ENCODE results near the gene IL21R. TPM values are rescaled to one million over a fixed set of nuclear protein-coding genes. Genes with fewer than 3 reads are reported as not detected.
A peak's percentile ranks its signal among the peaks of the same experiment; 100 is the strongest.

IL21R gene
- total RNA-seq, 2 experiments from 2014 or later, result 34.5 to 34.8 TPM

DNA sequence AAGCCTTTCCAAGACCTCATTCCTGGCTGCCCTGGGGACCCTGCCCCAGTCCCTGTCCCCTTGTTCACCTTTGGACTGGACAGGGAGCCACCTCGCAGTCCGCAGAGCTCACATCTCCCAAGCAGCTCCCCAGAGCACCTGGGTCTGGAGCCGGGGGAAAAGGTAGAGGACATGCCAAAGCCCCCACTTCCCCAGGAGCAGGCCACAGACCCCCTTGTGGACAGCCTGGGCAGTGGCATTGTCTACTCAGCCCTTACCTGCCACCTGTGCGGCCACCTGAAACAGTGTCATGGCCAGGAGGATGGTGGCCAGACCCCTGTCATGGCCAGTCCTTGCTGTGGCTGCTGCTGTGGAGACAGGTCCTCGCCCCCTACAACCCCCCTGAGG is 38.7 kb upstream of the IL21R start:
- DNase-seq (no peak), ATAC-seq (ENCODE audit: poor library complexity) (no peak)
- peaks cover 0 to 5% of the 10 kb centered on the region in 2 experiments for H3K9me3 ChIP-seq (ENCODE audit: control insufficient read depth in 1 of 2, insufficient read depth in 1 of 2, low read length in 2 of 2)
- H3K4me3 ChIP-seq (ENCODE audit: low read length), result no peak overlapping the region
- Mint-ChIP-seq H3K27ac (peak overlapping the region; percentile 5), H3K27me3 (no peaks in the 10 kb centered on the region), H3K4me1 (ENCODE audit: low read depth) (peaks cover 50% of the 10 kb centered on the region), H3K36me3 (ENCODE audit: low read depth) (peaks cover 59% of the 10 kb centered on the region), H3K9me3 (no peaks in the 10 kb centered on the region), H3K4me3 (no peak overlapping the region)
- no peaks in the 10 kb centered on the region for H3K27me3 ChIP-seq (ENCODE audit: control insufficient read depth in 1 of 2, insufficient read depth in 2 of 2, low read length in 2 of 2)
- no peak overlapping the region for H3K27ac ChIP-seq (ENCODE audit: low read depth in 1 of 2, low read length in 2 of 2)
- peaks cover 38% of the 10 kb centered on the region for H3K4me1 ChIP-seq (ENCODE audit: insufficient read depth, low read length)
- CTCF ChIA-PET, result no interaction called here
- TF ChIP-seq, protein P1, sequence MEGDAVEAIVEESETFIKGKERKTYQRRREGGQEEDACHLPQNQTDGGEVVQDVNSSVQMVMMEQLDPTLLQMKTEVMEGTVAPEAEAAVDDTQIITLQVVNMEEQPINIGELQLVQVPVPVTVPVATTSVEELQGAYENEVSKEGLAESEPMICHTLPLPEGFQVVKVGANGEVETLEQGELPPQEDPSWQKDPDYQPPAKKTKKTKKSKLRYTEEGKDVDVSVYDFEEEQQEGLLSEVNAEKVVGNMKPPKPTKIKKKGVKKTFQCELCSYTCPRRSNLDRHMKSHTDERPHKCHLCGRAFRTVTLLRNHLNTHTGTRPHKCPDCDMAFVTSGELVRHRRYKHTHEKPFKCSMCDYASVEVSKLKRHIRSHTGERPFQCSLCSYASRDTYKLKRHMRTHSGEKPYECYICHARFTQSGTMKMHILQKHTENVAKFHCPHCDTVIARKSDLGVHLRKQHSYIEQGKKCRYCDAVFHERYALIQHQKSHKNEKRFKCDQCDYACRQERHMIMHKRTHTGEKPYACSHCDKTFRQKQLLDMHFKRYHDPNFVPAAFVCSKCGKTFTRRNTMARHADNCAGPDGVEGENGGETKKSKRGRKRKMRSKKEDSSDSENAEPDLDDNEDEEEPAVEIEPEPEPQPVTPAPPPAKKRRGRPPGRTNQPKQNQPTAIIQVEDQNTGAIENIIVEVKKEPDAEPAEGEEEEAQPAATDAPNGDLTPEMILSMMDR (IDR thresholded peaks at IDR 0.05), result no peak
- POLR2A ChIA-PET, result no interaction called here
- H3K36me3 ChIP-seq (ENCODE audit: insufficient read depth, low read length), result peaks cover 54% of the 10 kb centered on the region
- intact Hi-C loops (cut with DNase I, micrococcal nuclease), result no loop called here

GRCh38 chr16:27363797-27364196 is 38.2 kb upstream of the IL21R start:
- Histone ChIP-seq H3K9me3 (ENCODE audit: control insufficient read depth in 1 of 2, insufficient read depth in 1 of 2, low read length in 2 of 2) (peaks cover 0 to 5% of the 10 kb centered on the region in 2 experiments), H3K27ac (ENCODE audit: low read depth in 1 of 2, low read length in 2 of 2) (no peak overlapping the region), H3K27me3 (ENCODE audit: control insufficient read depth in 1 of 2, insufficient read depth in 2 of 2, low read length in 2 of 2) (no peaks in the 10 kb centered on the region), H3K4me1 (ENCODE audit: insufficient read depth, low read length) (peaks cover 44% of the 10 kb centered on the region), H3K4me3 (ENCODE audit: low read length) (no peak overlapping the region), H3K36me3 (ENCODE audit: insufficient read depth, low read length) (peaks cover 49% of the 10 kb centered on the region)
- peaks cover 54% of the 10 kb centered on the region for H3K4me1 Mint-ChIP-seq (ENCODE audit: low read depth)
- no peak overlapping the region for H3K4me3 Mint-ChIP-seq
- peak overlapping the region; percentile 99 for H3K27ac Mint-ChIP-seq
- TF ChIP-seq, protein P1 (IDR thresholded peaks at IDR 0.05), result no peak
- no peaks in the 10 kb centered on the region for H3K9me3 Mint-ChIP-seq
- peaks cover 54% of the 10 kb centered on the region for H3K36me3 Mint-ChIP-seq (ENCODE audit: low read depth)
- DNase-seq, result no peak
- ChIA-PET CTCF (no interaction called here), POLR2A (interaction anchor here (1.0 kb wide), 1 partner anchor 129 kb away, joined by 3 read pairs; no protein-coding TSS in a partner anchor)
- intact Hi-C loops (cut with DNase I, micrococcal nuclease), result no loop called here
- no peaks in the 10 kb centered on the region for H3K27me3 Mint-ChIP-seq
- ATAC-seq (ENCODE audit: poor library complexity), result no peak

DNA sequence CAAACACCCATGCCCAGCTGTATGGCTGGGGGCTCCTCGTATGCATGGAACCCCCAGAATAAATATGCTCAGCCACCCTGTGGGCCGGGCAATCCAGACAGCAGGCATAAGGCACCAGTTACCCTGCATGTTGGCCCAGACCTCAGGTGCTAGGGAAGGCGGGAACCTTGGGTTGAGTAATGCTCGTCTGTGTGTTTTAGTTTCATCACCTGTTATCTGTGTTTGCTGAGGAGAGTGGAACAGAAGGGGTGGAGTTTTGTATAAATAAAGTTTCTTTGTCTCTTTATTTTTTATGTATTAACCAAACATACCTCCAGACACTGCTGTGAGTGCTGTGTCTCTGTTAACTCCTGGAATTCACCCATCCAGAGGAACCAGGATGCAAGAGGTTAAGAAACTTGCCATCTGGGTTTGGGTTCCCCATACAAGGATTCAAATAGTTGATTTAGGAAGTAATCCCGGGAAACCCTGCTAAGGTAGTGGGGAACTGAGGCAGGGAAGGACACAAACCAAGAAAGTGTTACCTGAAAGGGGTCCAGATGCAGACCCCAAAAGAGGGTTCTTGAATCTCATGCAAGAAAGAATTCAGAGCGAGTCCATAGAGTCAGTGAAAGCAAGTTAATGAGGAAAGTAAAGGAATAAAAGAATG is 37.4 kb upstream of the IL21R start:
- Histone ChIP-seq H3K27me3 (ENCODE audit: control insufficient read depth in 1 of 2, insufficient read depth in 2 of 2, low read length in 2 of 2) (no peaks in the 10 kb centered on the region), H3K27ac (ENCODE audit: low read depth in 1 of 2, low read length in 2 of 2) (peak overlapping the region in 1 of 2 donors; percentile 31), H3K36me3 (ENCODE audit: insufficient read depth, low read length) (peaks cover 40% of the 10 kb centered on the region), H3K9me3 (ENCODE audit: control insufficient read depth in 1 of 2, insufficient read depth in 1 of 2, low read length in 2 of 2) (no peaks in the 10 kb centered on the region), H3K4me3 (ENCODE audit: low read length) (no peak overlapping the region), H3K4me1 (ENCODE audit: insufficient read depth, low read length) (peaks cover 49% of the 10 kb centered on the region)
- Mint-ChIP-seq H3K27ac (peak overlapping the region; percentile 99), H3K27me3 (no peaks in the 10 kb centered on the region), H3K4me1 (ENCODE audit: low read depth) (peaks cover 61% of the 10 kb centered on the region), H3K36me3 (ENCODE audit: low read depth) (peaks cover 46% of the 10 kb centered on the region), H3K4me3 (no peak overlapping the region), H3K9me3 (no peaks in the 10 kb centered on the region)
- TF ChIP-seq, protein P1 (IDR thresholded peaks at IDR 0.05), result no peak
- DNase-seq (peak in 1 of 14 experiments; percentile 32), ATAC-seq (ENCODE audit: poor library complexity) (no peak)
- intact Hi-C loops (cut with DNase I, micrococcal nuclease), result loop anchor here (5.0 kb wide), 3 partner anchors 38 to 187 kb away; partner anchors contain the start of gene IL21R (in 1 of the 2)
- ChIA-PET CTCF (interaction anchor here (0.9 to 5.2 kb wide), 2 partner anchors 131 to 195 kb away, joined by 3 to 105 read pairs; no protein-coding TSS in a partner anchor), POLR2A (interaction anchor here (1.0 to 8.6 kb wide), 4 partner anchors 40 to 130 kb away, joined by 3 to 145 read pairs (median 70); partner anchors contain the start of gene IL21R)

Measured in CD4-positive, alpha-beta T cell (primary cell).